ENCODE measurements around the gene KRTAP9-7.

Gene KRTAP9-7

GRCh38 chr17:41302981-41303380, 27.5 kb downstream of the KRTAP9-7 start:
- DNase-seq (ENCODE audit: low read depth in 1 of 2, low spot score in 1 of 2), result no peak
- Histone ChIP-seq H3K27me3 (ENCODE audit: insufficient read depth, poor library complexity, severe bottlenecking) (no peaks in the 10 kb centered on the region), H3K4me3 (replicated peaks; ENCODE audit: insufficient read depth, low read length) (no peak overlapping the region), H3K27ac (replicated peaks) (no peak overlapping the region)
- TF ChIP-seq CTCF (IDR thresholded peaks at IDR 0.05; ENCODE audit: insufficient read depth, low read length), result no peak
- TF ChIP-seq POLR2AphosphoS5 (IDR thresholded peaks at IDR 0.05; ENCODE audit: low read depth), result no peak
- TF ChIP-seq SPI1 (IDR thresholded peaks at IDR 0.05; ENCODE audit: borderline replicate concordance, low read depth), result no peak
- no peak for TF ChIP-seq GABPA (IDR thresholded peaks at IDR 0.05; ENCODE audit: low read depth)
- no peak for TF ChIP-seq REST (IDR thresholded peaks at IDR 0.05; ENCODE audit: insufficient replicate concordance, low read depth)

GRCh38 chr17:41304091-41304490, 28.6 kb downstream of the KRTAP9-7 start:
- no peak for DNase-seq (ENCODE audit: low read depth in 1 of 2, low spot score in 1 of 2)
- Histone ChIP-seq H3K4me3 (replicated peaks; ENCODE audit: insufficient read depth, low read length) (no peak overlapping the region), H3K27me3 (ENCODE audit: insufficient read depth, poor library complexity, severe bottlenecking) (no peaks in the 10 kb centered on the region), H3K27ac (replicated peaks) (no peak overlapping the region)
- no peak for TF ChIP-seq GABPA (IDR thresholded peaks at IDR 0.05; ENCODE audit: low read depth)
- TF ChIP-seq SPI1 (IDR thresholded peaks at IDR 0.05; ENCODE audit: borderline replicate concordance, low read depth), result no peak
- no peak for TF ChIP-seq REST (IDR thresholded peaks at IDR 0.05; ENCODE audit: insufficient replicate concordance, low read depth)

- peak; percentile 45 to 80 for DNase-seq (ENCODE audit: low read depth in 1 of 2, low spot score in 1 of 2)
- Histone ChIP-seq H3K27ac (replicated peaks) (peak overlapping the region; percentile 53), H3K4me3 (replicated peaks; ENCODE audit: insufficient read depth, low read length) (peak overlapping the region; percentile 9), H3K27me3 (ENCODE audit: insufficient read depth, poor library complexity, severe bottlenecking) (no peaks in the 10 kb centered on the region)
- TF ChIP-seq SPI1 (IDR thresholded peaks at IDR 0.05; ENCODE audit: borderline replicate concordance, low read depth) (peak; percentile 51; the same call in 1 of the 2 replicates), REST (IDR thresholded peaks at IDR 0.05; ENCODE audit: insufficient replicate concordance, low read depth) (peak; percentile 30), CTCF (IDR thresholded peaks at IDR 0.05; ENCODE audit: insufficient read depth, low read length) (no peak), GABPA (IDR thresholded peaks at IDR 0.05; ENCODE audit: low read depth) (peak; percentile 88), POLR2AphosphoS5 (IDR thresholded peaks at IDR 0.05; ENCODE audit: low read depth) (peak; percentile 51)
Measured at GRCh38 chr17:41307647-41308046, 32.1 kb downstream of the KRTAP9-7 start.
